HG02571 (cell line): Measurements from ENCODE around the gene BPHL.
"Not testable (repeated sequence)": the region's sequence is repeated elsewhere in the genome, so short reads cannot be mapped to it uniquely, and the experiment has no call there.

Experiments used
- ATAC-seq: cut with Tn5 transposase; IDR thresholded peaks from one replicate; pipeline ENCODE4 v1.9.1; 2021; ENCODE audit warnings: mild to moderate bottlenecking, moderate library complexity; ENCODE audit not compliant: unreplicated experiment

The BPHL gene

GRCh38 chr6:3120765-3121089 lies 2.2 kb downstream of the BPHL start:
- no peak for ATAC-seq

- ATAC-seq: no peak
Observed at GRCh38 chr6:3122823-3123182, 4.3 kb downstream of the BPHL start.

- no peak for ATAC-seq
Observed at GRCh38 chr6:3124667-3125066, 6.2 kb downstream of the BPHL start.

GRCh38 chr6:3125815-3126214 lies 7.3 kb downstream of the BPHL start:
- no peak for ATAC-seq

- ATAC-seq: no peak
Observed at GRCh38 chr6:3128356-3129108, 10.0 kb downstream of the BPHL start.

- ATAC-seq: no peak
Observed at GRCh38 chr6:3131695-3132094, 13.2 kb downstream of the BPHL start.

- no peak for ATAC-seq
Observed at GRCh38 chr6:3133515-3133914, 15.0 kb downstream of the BPHL start.

- ATAC-seq: no peak
Observed at GRCh38 chr6:3135668-3136291, 17.3 kb downstream of the BPHL start.

GRCh38 chr6:3136292-3137011 lies 17.9 kb downstream of the BPHL start:
- ATAC-seq: no peak

GRCh38 chr6:3137057-3137777 lies 18.7 kb downstream of the BPHL start:
- ATAC-seq: no peak

- ATAC-seq: not testable (repeated sequence)
Observed at GRCh38 chr6:3137873-3138272, 19.4 kb downstream of the BPHL start.

GRCh38 chr6:3138341-3138740 lies 19.8 kb downstream of the BPHL start:
- no peak for ATAC-seq

GRCh38 chr6:3139090-3139903 lies 20.8 kb downstream of the BPHL start:
- no peak for ATAC-seq

- ATAC-seq: no peak
Observed at GRCh38 chr6:3140201-3140600, 21.7 kb downstream of the BPHL start.

GRCh38 chr6:3142536-3142935 lies 24.0 kb downstream of the BPHL start:
- ATAC-seq: no peak

- ATAC-seq: no peak
Observed at GRCh38 chr6:3143158-3143557, 24.6 kb downstream of the BPHL start.

- no peak for ATAC-seq
Observed at GRCh38 chr6:3144571-3144970, 26.1 kb downstream of the BPHL start.

- no peak for ATAC-seq
Observed at GRCh38 chr6:3147914-3148757, 29.6 kb downstream of the BPHL start.

- no peak for ATAC-seq
Observed at GRCh38 chr6:3151691-3152090, 33.2 kb downstream of the BPHL start.

GRCh38 chr6:3152689-3153088 lies 34.2 kb downstream of the BPHL start:
- ATAC-seq: no peak
